Subcutaneous abdominal adipose tissue (tissue), 5 donors: ENCODE results near the gene GARNL3.

Experiments
- H3K27ac ChIP-seq: one replicate; pipeline ENCODE4 v1.7.0; 2013; ENCODE audit warnings: low read depth, mild to moderate bottlenecking, inconsistent platforms, low read length, moderate library complexity
- H3K27me3 ChIP-seq, 5 donors: one replicate each; pipeline ENCODE4 v1.7.0; 2013; ENCODE audit warnings: low read length in 5 of 5, inconsistent platforms in 1 of 5; ENCODE audit not compliant: control insufficient read depth in 5 of 5, insufficient read depth in 4 of 5
- H3K36me3 ChIP-seq, 5 donors: one replicate each; pipeline ENCODE4 v1.7.0; 2013; ENCODE audit warnings: low read length in 5 of 5; ENCODE audit not compliant: control insufficient read depth in 5 of 5, insufficient read depth in 5 of 5
- H3K4me1 ChIP-seq, 5 donors: one replicate each; pipeline ENCODE4 v1.7.0; 2013; ENCODE audit warnings: low read length in 5 of 5, mild to moderate bottlenecking in 3 of 5, moderate library complexity in 1 of 5; ENCODE audit not compliant: control insufficient read depth in 5 of 5, insufficient read depth in 5 of 5
- H3K4me3 ChIP-seq, 5 donors: one replicate each; pipeline ENCODE4 v1.7.0; 2013; ENCODE audit warnings: low read length in 5 of 5, low read depth in 1 of 5
- H3K9ac ChIP-seq, 5 donors: one replicate each; pipeline ENCODE4 v1.7.0; 2013; ENCODE audit warnings: low read length in 5 of 5, mild to moderate bottlenecking in 4 of 5, moderate library complexity in 3 of 5
- H3K9me3 ChIP-seq, 5 donors: one replicate each; pipeline ENCODE4 v1.7.0; 2013; ENCODE audit warnings: low read length in 5 of 5; ENCODE audit not compliant: control insufficient read depth in 5 of 5
- donor health status: healthy.
- donor health status: healthy.
- donor health status: healthy.
- donor health status: healthy.
- donor health status: healthy.

Gene GARNL3

GRCh38 chr9:127277770-127278169 lies 13.2 kb downstream of the GARNL3 start:
- no peak overlapping the region for H3K4me3 ChIP-seq
- H3K36me3 ChIP-seq, result no peaks in the 10 kb centered on the region
- H3K27ac ChIP-seq, result no peak overlapping the region
- no peaks in the 10 kb centered on the region for H3K9me3 ChIP-seq
- no peaks in the 10 kb centered on the region for H3K27me3 ChIP-seq
- peaks cover 0 to 11% (median 0%) of the 10 kb centered on the region in 5 donors for H3K4me1 ChIP-seq
- no peak overlapping the region for H3K9ac ChIP-seq

GRCh38 chr9:127278372-127278771 lies 13.8 kb downstream of the GARNL3 start:
- Histone ChIP-seq H3K36me3 (no peaks in the 10 kb centered on the region), H3K27me3 (no peaks in the 10 kb centered on the region), H3K4me3 (no peak overlapping the region), H3K27ac (no peak overlapping the region), H3K9ac (no peak overlapping the region), H3K4me1 (peaks cover 0 to 11% (median 0%) of the 10 kb centered on the region in 5 donors), H3K9me3 (no peaks in the 10 kb centered on the region)

DNA sequence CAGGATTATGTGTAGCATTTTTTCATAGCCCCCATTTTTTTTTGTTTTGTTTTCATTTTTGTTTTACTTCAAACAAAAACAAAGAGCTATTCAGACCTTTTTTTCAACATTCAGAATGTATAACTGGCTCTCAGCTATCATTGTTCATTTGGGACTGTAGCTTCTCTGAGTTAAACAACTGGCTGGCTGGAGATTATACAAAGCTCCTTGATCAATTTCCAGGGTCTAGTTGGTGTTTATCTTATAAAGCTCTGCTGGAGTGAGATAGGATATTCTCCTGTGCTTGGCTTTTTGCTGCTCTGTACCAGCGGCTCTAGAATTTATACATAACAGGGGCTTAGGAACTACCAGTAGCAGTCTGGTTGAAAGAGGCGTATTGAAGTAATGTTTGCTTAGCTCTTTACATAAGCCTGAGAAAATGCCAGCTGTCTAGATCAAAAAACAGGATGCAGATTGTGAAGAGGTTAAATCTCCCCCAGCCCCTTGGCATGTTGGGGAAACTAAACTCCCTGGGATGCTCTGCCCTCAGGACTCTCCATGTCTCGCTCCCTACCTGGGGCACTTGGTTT lies 15.2 kb downstream of the GARNL3 start:
- Histone ChIP-seq H3K9me3 (no peaks in the 10 kb centered on the region), H3K4me1 (peaks cover 0 to 11% (median 0%) of the 10 kb centered on the region in 5 donors), H3K4me3 (no peak overlapping the region), H3K36me3 (no peaks in the 10 kb centered on the region), H3K27me3 (no peaks in the 10 kb centered on the region), H3K27ac (no peak overlapping the region), H3K9ac (no peak overlapping the region)

- Histone ChIP-seq H3K36me3 (no peaks in the 10 kb centered on the region), H3K27ac (no peak overlapping the region), H3K4me1 (peaks cover 0 to 11% (median 0%) of the 10 kb centered on the region in 5 donors), H3K9ac (no peak overlapping the region), H3K4me3 (no peak overlapping the region), H3K27me3 (no peaks in the 10 kb centered on the region), H3K9me3 (no peaks in the 10 kb centered on the region)
Observed at GRCh38 chr9:127280880-127281660, 16.5 kb downstream of the GARNL3 start.

DNA sequence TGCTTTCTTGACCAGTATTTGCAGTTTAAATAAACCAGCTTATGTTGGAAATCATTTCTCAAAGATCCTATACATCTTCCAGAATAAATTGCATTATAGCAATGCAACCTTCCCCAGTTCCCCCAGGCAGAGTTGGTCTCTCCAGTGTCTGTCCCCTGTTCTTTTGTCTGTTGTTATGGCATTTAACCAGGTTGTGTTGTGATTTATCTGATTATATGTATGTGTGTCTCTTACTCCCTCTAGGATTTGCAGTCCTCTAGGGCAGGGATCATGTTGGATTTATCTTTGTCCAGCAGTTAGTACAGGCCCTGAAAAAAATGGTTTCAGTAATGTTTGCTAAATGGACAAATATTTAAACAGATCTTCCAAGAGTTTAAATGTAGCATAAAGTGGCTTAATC lies 17.3 kb downstream of the GARNL3 start:
- Histone ChIP-seq H3K36me3 (no peaks in the 10 kb centered on the region), H3K4me3 (no peak overlapping the region), H3K9me3 (no peaks in the 10 kb centered on the region), H3K9ac (no peak overlapping the region), H3K27me3 (no peaks in the 10 kb centered on the region), H3K27ac (no peak overlapping the region), H3K4me1 (peaks cover 0 to 9% (median 0%) of the 10 kb centered on the region in 5 donors)

DNA sequence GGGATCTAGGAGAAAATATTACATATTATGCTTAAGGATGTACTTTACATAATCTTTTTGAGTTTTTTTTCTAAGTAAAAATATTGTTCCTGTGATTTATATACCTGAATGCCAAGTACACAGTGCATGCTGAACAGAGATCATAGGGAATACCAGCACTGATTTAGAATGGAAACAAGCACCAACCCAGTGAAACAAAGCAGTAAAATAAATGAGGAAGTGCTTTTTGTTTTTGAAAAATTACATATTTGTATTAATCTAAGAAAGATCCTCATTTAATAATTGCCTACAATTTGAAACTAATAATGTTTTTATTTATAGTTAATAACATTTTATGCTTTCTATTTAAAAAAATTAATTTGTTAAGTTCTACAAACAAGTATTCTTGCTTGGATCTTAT lies 18.0 kb downstream of the GARNL3 start:
- no peak overlapping the region for H3K4me3 ChIP-seq
- H3K4me1 ChIP-seq, result peaks cover 0 to 2% (median 0%) of the 10 kb centered on the region in 5 donors
- H3K27ac ChIP-seq, result no peak overlapping the region
- H3K36me3 ChIP-seq, result no peaks in the 10 kb centered on the region
- no peaks in the 10 kb centered on the region for H3K27me3 ChIP-seq
- H3K9me3 ChIP-seq, result no peaks in the 10 kb centered on the region
- H3K9ac ChIP-seq, result no peak overlapping the region

- no peak overlapping the region for H3K4me3 ChIP-seq
- no peaks in the 10 kb centered on the region for H3K27me3 ChIP-seq
- H3K4me1 ChIP-seq, result peaks cover 0 to 2% (median 0%) of the 10 kb centered on the region in 5 donors
- no peak overlapping the region for H3K27ac ChIP-seq
- no peaks in the 10 kb centered on the region for H3K9me3 ChIP-seq
- no peak overlapping the region for H3K9ac ChIP-seq
- H3K36me3 ChIP-seq, result no peaks in the 10 kb centered on the region
Observed at GRCh38 chr9:127283135-127283534, 18.6 kb downstream of the GARNL3 start.

GRCh38 chr9:127283917-127284497 lies 19.4 kb downstream of the GARNL3 start:
- H3K9me3 ChIP-seq, result no peaks in the 10 kb centered on the region
- H3K27me3 ChIP-seq, result no peaks in the 10 kb centered on the region
- no peaks in the 10 kb centered on the region for H3K36me3 ChIP-seq
- H3K4me3 ChIP-seq, result no peak overlapping the region
- peaks cover 0 to 4% (median 0%) of the 10 kb centered on the region in 5 donors for H3K4me1 ChIP-seq
- H3K9ac ChIP-seq, result no peak overlapping the region
- no peak overlapping the region for H3K27ac ChIP-seq

DNA sequence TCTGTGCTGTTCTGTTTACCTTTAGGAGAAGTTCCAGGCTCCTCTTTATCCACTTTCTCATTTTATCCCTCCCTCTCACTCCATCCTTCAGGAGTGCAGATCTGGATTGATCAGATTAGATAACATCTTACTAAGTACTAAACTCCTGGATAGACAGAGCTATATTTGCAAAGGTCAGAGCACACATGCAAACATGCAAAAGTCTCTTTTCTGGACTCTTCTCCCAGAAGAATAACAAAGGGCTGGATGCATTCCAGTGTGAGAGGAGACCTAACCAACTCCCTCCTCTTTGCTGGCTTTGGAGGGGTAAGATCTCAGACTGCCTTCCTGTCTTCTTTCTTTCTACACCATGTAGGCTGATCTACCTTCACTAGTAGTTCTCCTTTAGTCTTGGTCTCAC lies 21.4 kb downstream of the GARNL3 start:
- no peaks in the 10 kb centered on the region for H3K27me3 ChIP-seq
- H3K9me3 ChIP-seq, result no peaks in the 10 kb centered on the region
- H3K4me3 ChIP-seq, result no peak overlapping the region
- no peak overlapping the region for H3K9ac ChIP-seq
- peaks cover 0 to 4% (median 0%) of the 10 kb centered on the region in 5 donors for H3K4me1 ChIP-seq
- no peaks in the 10 kb centered on the region for H3K36me3 ChIP-seq
- no peak overlapping the region for H3K27ac ChIP-seq

GRCh38 chr9:127290561-127291065 lies 26.0 kb downstream of the GARNL3 start:
- Histone ChIP-seq H3K9ac (no peak overlapping the region), H3K36me3 (no peaks in the 10 kb centered on the region), H3K27ac (no peak overlapping the region), H3K9me3 (no peaks in the 10 kb centered on the region), H3K4me1 (peaks cover 3 to 28% (median 24%) of the 10 kb centered on the region in 5 donors), H3K4me3 (no peak overlapping the region), H3K27me3 (no peaks in the 10 kb centered on the region)
